ENCODE data around the gene WDR33. TPM values are rescaled to one million over a fixed set of nuclear protein-coding genes. Genes with fewer than 3 reads are reported as not detected.

WDR33 gene
- total RNA-seq, 1 donor from 2014 or later = 23.5 TPM

DNA sequence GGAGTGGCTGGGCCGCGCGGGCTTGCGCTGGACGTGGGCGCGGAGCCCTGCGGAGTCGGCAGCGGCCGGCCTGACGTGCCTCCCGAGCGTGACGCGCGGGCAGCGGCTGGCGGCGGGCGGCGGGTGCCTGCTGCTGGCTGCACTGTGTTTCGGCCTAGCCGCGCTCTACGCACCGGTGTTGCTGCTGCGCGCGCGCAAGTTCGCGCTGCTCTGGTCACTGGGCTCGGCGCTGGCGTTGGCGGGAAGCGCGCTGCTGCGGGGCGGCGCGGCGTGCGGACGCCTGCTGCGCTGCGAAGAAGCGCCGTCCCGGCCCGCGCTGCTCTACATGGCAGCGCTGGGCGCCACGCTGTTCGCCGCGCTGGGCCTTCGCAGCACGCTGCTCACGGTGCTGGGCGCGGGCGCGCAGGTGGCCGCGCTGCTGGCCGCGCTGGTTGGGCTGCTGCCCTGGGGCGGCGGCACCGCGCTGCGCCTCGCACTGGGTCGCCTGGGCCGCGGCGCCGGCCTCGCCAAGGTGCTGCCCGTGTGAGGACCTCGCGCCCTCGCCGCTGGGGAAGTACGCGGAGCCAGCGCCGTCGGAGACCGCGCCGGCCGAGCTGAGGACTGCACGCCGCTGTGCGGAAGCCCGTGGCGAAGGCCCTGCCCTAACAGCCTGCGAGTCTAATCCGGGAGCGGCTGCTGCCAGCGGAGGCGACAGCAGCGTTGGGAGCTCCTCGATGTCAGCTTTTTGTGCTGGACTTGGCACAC lies 109.1 kb downstream of the WDR33 start:
- TF ChIP-seq, protein P1, sequence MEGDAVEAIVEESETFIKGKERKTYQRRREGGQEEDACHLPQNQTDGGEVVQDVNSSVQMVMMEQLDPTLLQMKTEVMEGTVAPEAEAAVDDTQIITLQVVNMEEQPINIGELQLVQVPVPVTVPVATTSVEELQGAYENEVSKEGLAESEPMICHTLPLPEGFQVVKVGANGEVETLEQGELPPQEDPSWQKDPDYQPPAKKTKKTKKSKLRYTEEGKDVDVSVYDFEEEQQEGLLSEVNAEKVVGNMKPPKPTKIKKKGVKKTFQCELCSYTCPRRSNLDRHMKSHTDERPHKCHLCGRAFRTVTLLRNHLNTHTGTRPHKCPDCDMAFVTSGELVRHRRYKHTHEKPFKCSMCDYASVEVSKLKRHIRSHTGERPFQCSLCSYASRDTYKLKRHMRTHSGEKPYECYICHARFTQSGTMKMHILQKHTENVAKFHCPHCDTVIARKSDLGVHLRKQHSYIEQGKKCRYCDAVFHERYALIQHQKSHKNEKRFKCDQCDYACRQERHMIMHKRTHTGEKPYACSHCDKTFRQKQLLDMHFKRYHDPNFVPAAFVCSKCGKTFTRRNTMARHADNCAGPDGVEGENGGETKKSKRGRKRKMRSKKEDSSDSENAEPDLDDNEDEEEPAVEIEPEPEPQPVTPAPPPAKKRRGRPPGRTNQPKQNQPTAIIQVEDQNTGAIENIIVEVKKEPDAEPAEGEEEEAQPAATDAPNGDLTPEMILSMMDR (IDR thresholded peaks at IDR 0.05; ENCODE audit: insufficient read depth, low read length, poor library complexity, severe bottlenecking) = no peak
- DNase-seq (ENCODE audit: low read depth) = peak; percentile 21
- Histone ChIP-seq H3K36me3 (ENCODE audit: control insufficient read depth, insufficient read depth, low read length) (no peaks in the 10 kb centered on the region), H3K4me3 (ENCODE audit: low read depth, low read length) (peak overlapping the region; percentile 58), H3K27me3 (ENCODE audit: control insufficient read depth, insufficient read depth, low read length) (no peaks in the 10 kb centered on the region)

DNA sequence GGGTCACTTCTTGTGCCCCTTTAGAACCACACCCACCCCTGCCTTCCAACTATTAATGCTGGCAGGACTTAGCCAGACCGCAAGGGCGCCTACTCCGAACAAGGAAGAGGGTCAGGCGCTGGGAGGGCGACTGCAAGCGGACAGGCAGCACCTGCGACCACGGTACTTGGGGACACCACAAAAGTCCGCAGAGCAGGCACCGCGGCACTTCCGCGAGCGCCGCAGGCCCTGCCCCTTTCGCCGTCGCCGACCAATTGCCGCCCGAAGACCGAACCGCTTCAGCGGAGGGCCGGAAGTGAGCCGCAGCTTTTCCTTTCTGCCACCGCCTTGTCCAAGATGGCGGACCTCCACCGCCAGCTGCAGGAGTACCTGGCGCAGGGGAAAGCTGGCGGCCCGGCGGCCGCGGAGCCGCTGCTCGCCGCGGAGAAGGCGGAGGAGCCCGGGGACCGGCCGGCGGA lies 109.7 kb downstream of the WDR33 start, which contains the start of gene SFT2D3:
Gene SFT2D3 (plus strand): TSS at position 305 of the 458 bp plus-strand sequence. CDS start 32 bp downstream, at position 337.
- peak within 1 kb of the TSS; percentile 58 for H3K4me3 ChIP-seq (ENCODE audit: low read depth, low read length)
- DNase-seq (ENCODE audit: low read depth) = peak; percentile 61
- H3K36me3 ChIP-seq (ENCODE audit: control insufficient read depth, insufficient read depth, low read length) = no peaks in the 10 kb centered on the region
- H3K27me3 ChIP-seq (ENCODE audit: control insufficient read depth, insufficient read depth, low read length) = no peaks in the 10 kb centered on the region
- TF ChIP-seq, protein P1 (IDR thresholded peaks at IDR 0.05; ENCODE audit: insufficient read depth, low read length, poor library complexity, severe bottlenecking) = no peak

DNA sequence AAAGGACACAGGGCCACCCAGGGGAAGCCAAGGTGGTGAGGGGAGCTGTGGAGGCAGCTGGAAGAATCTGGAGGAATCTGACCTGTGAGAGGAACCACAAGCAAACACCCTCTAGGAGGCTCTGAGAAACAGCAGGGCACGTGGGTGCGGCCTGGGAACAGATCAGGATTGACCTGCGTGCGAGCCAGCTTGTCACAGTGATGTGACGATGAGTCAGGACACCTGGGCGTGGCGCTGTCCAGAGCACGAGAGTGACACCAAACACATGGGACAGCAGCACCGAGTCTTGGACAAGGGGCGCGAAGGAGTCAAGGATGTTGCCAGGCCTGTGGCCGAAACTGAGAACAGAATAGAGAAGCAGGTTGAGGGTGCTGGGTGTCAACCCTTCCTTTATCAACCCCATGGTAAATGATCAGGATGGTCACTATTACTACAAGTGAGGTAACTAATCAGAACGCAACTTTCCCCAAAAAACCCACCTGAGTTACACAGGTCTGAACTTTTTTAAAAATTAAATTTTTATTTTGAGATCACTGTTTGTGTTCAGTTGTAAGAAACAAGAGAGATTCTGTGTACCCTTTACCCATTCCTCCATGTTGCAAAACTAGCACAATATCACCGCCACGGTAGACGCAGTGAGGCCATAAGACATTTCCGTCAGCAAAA lies 110.3 kb downstream of the WDR33 start:
- TF ChIP-seq, protein P1 (IDR thresholded peaks at IDR 0.05; ENCODE audit: insufficient read depth, low read length, poor library complexity, severe bottlenecking) = no peak
- DNase-seq (ENCODE audit: low read depth) = no peak
- no peaks in the 10 kb centered on the region for H3K27me3 ChIP-seq (ENCODE audit: control insufficient read depth, insufficient read depth, low read length)
- H3K4me3 ChIP-seq (ENCODE audit: low read depth, low read length) = peak overlapping the region; percentile 58
- no peaks in the 10 kb centered on the region for H3K36me3 ChIP-seq (ENCODE audit: control insufficient read depth, insufficient read depth, low read length)

DNA sequence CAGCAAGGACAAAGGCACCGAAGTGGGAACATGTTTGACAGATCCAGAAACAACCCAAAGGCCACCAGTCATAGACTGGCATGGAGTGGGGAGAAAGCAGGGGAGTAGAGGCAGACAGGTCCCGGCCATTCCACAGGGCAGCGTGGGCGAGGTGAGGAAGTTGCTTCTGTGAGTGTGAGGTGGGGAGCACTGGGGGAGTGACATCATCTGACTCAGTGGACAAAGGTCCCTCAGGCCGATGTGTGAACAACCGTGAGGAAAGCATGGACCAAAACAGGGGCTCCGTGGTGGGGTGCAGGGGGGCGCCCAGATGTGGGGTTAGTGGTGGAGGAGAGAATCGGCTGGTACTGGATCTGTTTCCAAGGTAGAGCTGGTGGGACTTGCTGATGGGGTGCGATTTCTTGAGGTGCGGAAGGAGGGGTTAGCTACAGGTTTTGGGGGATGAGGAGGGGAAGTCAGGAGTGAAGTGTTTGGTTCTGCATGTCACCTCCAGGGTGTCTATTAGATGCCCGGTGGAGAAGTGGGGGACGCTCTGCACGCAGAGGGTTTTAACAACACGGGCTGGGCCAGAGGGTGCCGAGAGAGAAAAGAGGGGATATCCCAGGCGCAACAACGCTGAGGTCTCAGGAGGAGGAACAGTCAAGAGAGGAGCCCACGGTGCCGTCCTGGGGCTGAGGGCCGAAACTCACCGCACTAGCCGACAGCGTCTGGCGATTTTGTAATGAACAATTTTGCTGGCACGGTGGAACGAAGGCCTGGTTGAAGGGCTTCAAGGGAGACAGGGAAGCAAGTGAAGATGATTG lies 112.2 kb downstream of the WDR33 start:
- Histone ChIP-seq H3K27me3 (ENCODE audit: control insufficient read depth, insufficient read depth, low read length) (no peaks in the 10 kb centered on the region), H3K36me3 (ENCODE audit: control insufficient read depth, insufficient read depth, low read length) (no peaks in the 10 kb centered on the region), H3K4me3 (ENCODE audit: low read depth, low read length) (no peak overlapping the region)
- no peak for DNase-seq (ENCODE audit: low read depth)
- TF ChIP-seq, protein P1 (IDR thresholded peaks at IDR 0.05; ENCODE audit: insufficient read depth, low read length, poor library complexity, severe bottlenecking) = no peak

DNA sequence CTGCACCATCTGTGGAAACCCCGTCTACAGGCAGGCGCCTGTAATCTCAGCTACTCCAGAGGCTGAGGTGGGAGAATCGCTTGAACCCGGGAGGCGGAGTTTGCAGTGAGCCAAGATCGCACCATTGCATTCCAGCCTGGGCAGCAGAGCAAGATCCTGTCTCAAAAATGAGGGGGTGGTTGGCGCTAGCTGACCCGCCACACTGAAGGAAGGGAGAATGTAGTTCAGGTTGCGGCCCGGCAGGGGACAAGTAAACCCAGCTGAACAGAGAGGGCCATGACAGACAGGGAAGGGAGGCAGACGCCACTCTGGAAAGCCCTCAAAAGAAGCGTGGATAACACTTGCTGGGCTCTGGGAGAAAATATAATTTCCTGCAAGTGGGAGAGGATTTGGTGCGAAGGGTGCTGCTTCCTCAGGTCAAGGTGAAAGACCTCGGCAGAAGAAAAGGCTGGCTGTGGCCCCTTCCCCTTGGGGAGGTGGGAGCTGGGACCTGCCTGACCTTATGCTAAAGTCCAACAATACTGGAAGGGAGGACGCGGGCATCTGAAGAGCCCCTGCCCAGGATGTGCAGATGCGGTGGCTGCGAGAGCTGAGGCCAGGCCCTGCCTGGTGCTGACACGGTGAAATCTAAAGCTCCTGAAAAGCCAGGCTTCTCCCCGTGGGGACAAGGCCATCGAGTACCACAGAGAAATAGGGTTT lies 113.3 kb downstream of the WDR33 start:
- TF ChIP-seq, protein P1 (IDR thresholded peaks at IDR 0.05; ENCODE audit: insufficient read depth, low read length, poor library complexity, severe bottlenecking) = no peak
- DNase-seq (ENCODE audit: low read depth) = no peak
- H3K4me3 ChIP-seq (ENCODE audit: low read depth, low read length) = no peak overlapping the region
- no peaks in the 10 kb centered on the region for H3K36me3 ChIP-seq (ENCODE audit: control insufficient read depth, insufficient read depth, low read length)
- H3K27me3 ChIP-seq (ENCODE audit: control insufficient read depth, insufficient read depth, low read length) = no peaks in the 10 kb centered on the region
